ENCODE measurements around the gene PRMT1. TPM values are rescaled to one million over a fixed set of nuclear protein-coding genes. Genes with fewer than 3 reads are reported as not detected.
A peak's percentile ranks its signal among the peaks of the same experiment; 100 is the strongest.

Gene PRMT1
- total and polyA plus RNA-seq, 8 donors = 27.2 to 98.7 (median 46.8) TPM

- H3K27me3 ChIP-seq = no peaks in the 10 kb centered on the region
- FAIRE-seq (no peak), ATAC-seq (no peak), DNase-seq (no peak)
- peaks cover 0 to under 1% (median under 1%) of the 10 kb centered on the region in 3 donors for H3K36me3 ChIP-seq
- no peaks in the 10 kb centered on the region for H3K9me3 ChIP-seq
- intact Hi-C loops (cut with DNase I) = no loop called here
- no peak for TF ChIP-seq CTCF (IDR thresholded peaks at IDR 0.05)
- H3K4me3 ChIP-seq = no peak overlapping the region
- WGBS, 2 donors = 89 to 91% methylated on average over 2 of the region's 2 CpGs
- H3K4me1 ChIP-seq = peaks cover 5 to 10% (median 10%) of the 10 kb centered on the region in 3 donors
- H3K27ac ChIP-seq = no peak overlapping the region
Observed at GRCh38 chr19:49667473-49667872, 9.6 kb upstream of the PRMT1 start.

- WGBS, 2 donors = 86 to 89% methylated on average over 3 of the region's 3 CpGs
- Histone ChIP-seq H3K9me3 (no peaks in the 10 kb centered on the region), H3K36me3 (no peaks in the 10 kb centered on the region), H3K4me1 (peaks cover 4 to 10% (median 5%) of the 10 kb centered on the region in 3 donors), H3K27me3 (no peaks in the 10 kb centered on the region), H3K27ac (no peak overlapping the region), H3K4me3 (no peak overlapping the region)
- ATAC-seq (no peak), FAIRE-seq (no peak), DNase-seq (no peak)
- TF ChIP-seq CTCF (IDR thresholded peaks at IDR 0.05) = no peak
- intact Hi-C loops (cut with DNase I) = no loop called here
Observed at GRCh38 chr19:49669516-49669915, 7.6 kb upstream of the PRMT1 start.

- no peaks in the 10 kb centered on the region for H3K9me3 ChIP-seq
- ATAC-seq (peak in 3 of 4 donors; percentile 28 to 45 (median 31)), DNase-seq (peak; percentile 78 to 93 (median 82)), FAIRE-seq (no peak)
- H3K27me3 ChIP-seq = no peaks in the 10 kb centered on the region
- intact Hi-C loops (cut with DNase I) = loop anchor here in 1 of 3 donors (10.0 kb wide), 1 partner anchor 88 kb away; the partner anchor contains the start of genes NOSIP and PRRG2
- TF ChIP-seq CTCF (IDR thresholded peaks at IDR 0.05) = peak; percentile 85 to 95 (median 88)
- WGBS, 2 donors = 12 to 18% methylated on average over 27 to 28 of the region's 28 CpGs
- peak overlapping the region in 1 of 4 donors; percentile 27 for H3K4me3 ChIP-seq
- peaks cover 5 to 9% (median 8%) of the 10 kb centered on the region in 3 donors for H3K4me1 ChIP-seq
- no peaks in the 10 kb centered on the region for H3K36me3 ChIP-seq
- H3K27ac ChIP-seq = peak overlapping the region in 3 of 4 donors; percentile 55 to 77 (median 58)
Observed at GRCh38 chr19:49672131-49672919, 4.7 kb upstream of the PRMT1 start.

- H3K4me1 ChIP-seq = peaks cover 5 to 26% (median 17%) of the 10 kb centered on the region in 3 donors
- peak; percentile 56 to 65 (median 60) for ATAC-seq
- H3K4me3 ChIP-seq = peak overlapping the region in 2 of 4 donors; percentile 20 to 39
- H3K9me3 ChIP-seq = no peaks in the 10 kb centered on the region
- no peak for FAIRE-seq
- peak in 5 of 6 donors; percentile 85 to 90 (median 89) for DNase-seq
- H3K36me3 ChIP-seq = no peaks in the 10 kb centered on the region
- H3K27me3 ChIP-seq = no peaks in the 10 kb centered on the region
- no peak for TF ChIP-seq CTCF (IDR thresholded peaks at IDR 0.05)
- intact Hi-C loops (cut with DNase I) = loop anchor here in 1 of 3 donors (10.0 kb wide), 1 partner anchor 91 kb away; the partner anchor contains the start of genes NOSIP and PRRG2
- WGBS, 2 donors = 3 to 4% methylated on average over 27 of the region's 27 CpGs
- peak overlapping the region; percentile 89 to 95 (median 92) for H3K27ac ChIP-seq
Observed at GRCh38 chr19:49676136-49676783, 811 bp upstream of the PRMT1 start.
